ENCODE results near the gene RNF13. TPM values are rescaled to one million over a fixed set of nuclear protein-coding genes. Genes with fewer than 3 reads are reported as not detected.

Gene RNF13
- total RNA-seq, 1 experiment from 2014 or later = 76.9 TPM

GRCh38 chr3:149848238-149848637 lies 35.2 kb downstream of the RNF13 start:
- ChIA-PET CTCF (no interaction called here), POLR2A (interaction anchor here (0.7 kb wide), 1 partner anchor 356 kb away, joined by 3 read pairs; no protein-coding TSS in a partner anchor)
- ATAC-seq = no peak
- no peak overlapping the region for H3K4me3 ChIP-seq (ENCODE audit: low read depth in 2 of 2, low read length in 2 of 2)
- H3K36me3 ChIP-seq (ENCODE audit: control insufficient read depth, insufficient read depth, low read length) = peaks cover 4% of the 10 kb centered on the region; the same call in 1 of the 2 replicates
- no peak for TF ChIP-seq REST (IDR thresholded peaks at IDR 0.05; ENCODE audit: insufficient read depth in 1 of 2, low read depth in 2 of 2, low read length in 1 of 2)
- in situ Hi-C loops (cut with HindIII; ENCODE audit: low pct_unique_long_range_greater_than_20kb, low sequenced_read_pairs) = no loop called here
- BruUV-seq (replicated peaks) = no TSS peak
- no peak for DNase-seq (ENCODE audit: low read depth, low spot score)
- no peak overlapping the region for H3K27ac ChIP-seq (ENCODE audit: low read length)
- intact Hi-C loops (cut with micrococcal nuclease; ENCODE audit: unreplicated experiment) = no loop called here
- no peaks in the 10 kb centered on the region for H3K9me3 ChIP-seq (ENCODE audit: control insufficient read depth, insufficient read depth, low read depth, low read length)
- H3K27me3 ChIP-seq (ENCODE audit: control insufficient read depth, insufficient read depth, low read length) = no peaks in the 10 kb centered on the region
- H3K4me1 ChIP-seq (ENCODE audit: control insufficient read depth, insufficient read depth, low read length) = no peaks in the 10 kb centered on the region

GRCh38 chr3:149848688-149849087 lies 35.7 kb downstream of the RNF13 start:
- intact Hi-C loops (cut with micrococcal nuclease; ENCODE audit: unreplicated experiment) = no loop called here
- Histone ChIP-seq H3K27ac (ENCODE audit: low read length) (no peak overlapping the region), H3K9me3 (ENCODE audit: control insufficient read depth, insufficient read depth, low read depth, low read length) (no peaks in the 10 kb centered on the region), H3K27me3 (ENCODE audit: control insufficient read depth, insufficient read depth, low read length) (no peaks in the 10 kb centered on the region), H3K36me3 (ENCODE audit: control insufficient read depth, insufficient read depth, low read length) (peaks cover 4% of the 10 kb centered on the region; the same call in 1 of the 2 replicates), H3K4me1 (ENCODE audit: control insufficient read depth, insufficient read depth, low read length) (no peaks in the 10 kb centered on the region), H3K4me3 (ENCODE audit: low read depth in 2 of 2, low read length in 2 of 2) (no peak overlapping the region)
- BruUV-seq (replicated peaks) = no TSS peak
- no peak for DNase-seq (ENCODE audit: low read depth, low spot score)
- in situ Hi-C loops (cut with HindIII; ENCODE audit: low pct_unique_long_range_greater_than_20kb, low sequenced_read_pairs) = no loop called here
- no peak for ATAC-seq
- POLR2A ChIA-PET = interaction anchor here (0.7 kb wide), 1 partner anchor 356 kb away, joined by 3 read pairs; no protein-coding TSS in a partner anchor
- CTCF ChIA-PET = no interaction called here
- TF ChIP-seq REST (IDR thresholded peaks at IDR 0.05; ENCODE audit: insufficient read depth in 1 of 2, low read depth in 2 of 2, low read length in 1 of 2) = no peak
- TF ChIP-seq, protein P1, sequence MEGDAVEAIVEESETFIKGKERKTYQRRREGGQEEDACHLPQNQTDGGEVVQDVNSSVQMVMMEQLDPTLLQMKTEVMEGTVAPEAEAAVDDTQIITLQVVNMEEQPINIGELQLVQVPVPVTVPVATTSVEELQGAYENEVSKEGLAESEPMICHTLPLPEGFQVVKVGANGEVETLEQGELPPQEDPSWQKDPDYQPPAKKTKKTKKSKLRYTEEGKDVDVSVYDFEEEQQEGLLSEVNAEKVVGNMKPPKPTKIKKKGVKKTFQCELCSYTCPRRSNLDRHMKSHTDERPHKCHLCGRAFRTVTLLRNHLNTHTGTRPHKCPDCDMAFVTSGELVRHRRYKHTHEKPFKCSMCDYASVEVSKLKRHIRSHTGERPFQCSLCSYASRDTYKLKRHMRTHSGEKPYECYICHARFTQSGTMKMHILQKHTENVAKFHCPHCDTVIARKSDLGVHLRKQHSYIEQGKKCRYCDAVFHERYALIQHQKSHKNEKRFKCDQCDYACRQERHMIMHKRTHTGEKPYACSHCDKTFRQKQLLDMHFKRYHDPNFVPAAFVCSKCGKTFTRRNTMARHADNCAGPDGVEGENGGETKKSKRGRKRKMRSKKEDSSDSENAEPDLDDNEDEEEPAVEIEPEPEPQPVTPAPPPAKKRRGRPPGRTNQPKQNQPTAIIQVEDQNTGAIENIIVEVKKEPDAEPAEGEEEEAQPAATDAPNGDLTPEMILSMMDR (IDR thresholded peaks at IDR 0.05) = no peak
- no peak for TF ChIP-seq POLR2AphosphoS5 (IDR thresholded peaks at IDR 0.05; ENCODE audit: low read depth, low read length)
- no peak for TF ChIP-seq TCF7L2 (IDR thresholded peaks at IDR 0.05; ENCODE audit: low read depth, low read length)
- no peak for TF ChIP-seq SIN3A (IDR thresholded peaks at IDR 0.05; ENCODE audit: borderline replicate concordance, insufficient read depth, low read depth, low read length)

All from Panc1 (cell line).